Measurements from ENCODE around the gene PLEKHM2. TPM values are rescaled to one million over a fixed set of nuclear protein-coding genes. Genes with fewer than 3 reads are reported as not detected.

The PLEKHM2 gene
- total and polyA plus RNA-seq, 2 of the 8 experiments (the other 6 are each of a cell fraction or from before 2014, with no cell fraction given), result 38.3 to 47.6 TPM

GRCh38 chr1:15739259-15739658, 55.1 kb downstream of the PLEKHM2 start:
- Histone ChIP-seq H2BK5ac (ENCODE audit: low read depth, low read length) (no peak overlapping the region), H4K91ac (replicated peaks; ENCODE audit: insufficient read length, low read length) (no peak overlapping the region), H3K4ac (replicated peaks; ENCODE audit: insufficient read length, low read depth, low read length) (no peak overlapping the region), H3K4me1 (replicated peaks in 1 of 4; ENCODE audit: control insufficient read depth in 3 of 4, insufficient read depth in 4 of 4, low read length in 3 of 4) (peaks cover 0 to 27% (median 9%) of the 10 kb centered on the region in 4 experiments; a peak in 5 of 7 replicates), H3K18ac (ENCODE audit: extremely low read depth, low read length) (no peak overlapping the region), H2BK120ac (replicated peaks; ENCODE audit: low read depth, low read length) (no peak overlapping the region), H3K36me3 (ENCODE audit: control insufficient read depth in 2 of 4, insufficient read depth in 4 of 4, low read length in 3 of 4) (peaks cover 0 to 1% (median 0%) of the 10 kb centered on the region in 4 experiments; a peak in 1 of 8 replicates), H3K14ac (ENCODE audit: insufficient read length) (no peak overlapping the region), H3K9me3 (ENCODE audit: insufficient read depth in 2 of 2, low read depth in 1 of 2, low read length in 1 of 2) (no peaks in the 10 kb centered on the region), H3K79me1 (ENCODE audit: low read depth, low read length) (no peaks in the 10 kb centered on the region), H2BK15ac (ENCODE audit: low read length) (no peak overlapping the region), H3K23me2 (ENCODE audit: low read depth, low read length) (no peaks in the 10 kb centered on the region; the same call in 1 of the 2 replicates), H3K79me2 (ENCODE audit: control insufficient read depth in 1 of 2, insufficient read depth in 2 of 2, low read length in 2 of 2) (no peaks in the 10 kb centered on the region), H2BK12ac (ENCODE audit: low read depth, low read length) (no peak overlapping the region), H3K56ac (replicated peaks; ENCODE audit: insufficient read length, low read depth, low read length) (no peak overlapping the region), H2AFZ (ENCODE audit: low read length) (no peak overlapping the region), H4K20me1 (replicated peaks in 1 of 2; ENCODE audit: control insufficient read depth in 1 of 2, insufficient read depth in 2 of 2, low read length in 2 of 2) (peaks cover 2 to 4% of the 10 kb centered on the region in 2 experiments), H4K8ac (ENCODE audit: extremely low read depth, insufficient read depth, low read length) (peak overlapping the region; percentile 81; the same call in 1 of the 2 replicates), H3K4me3 (ENCODE audit: extremely low read depth in 1 of 4, insufficient read depth in 2 of 4, low read depth in 3 of 4, low read length in 4 of 4) (no peak overlapping the region), H2BK20ac (ENCODE audit: low read length) (no peak overlapping the region), H3K27me3 (replicated peaks in 1 of 4; ENCODE audit: control insufficient read depth in 3 of 4, extremely low read depth in 1 of 4, insufficient read depth in 3 of 4, low read length in 3 of 4) (no peaks in the 10 kb centered on the region), H3K4me2 (ENCODE audit: insufficient read depth in 1 of 2, low read depth in 2 of 2, low read length in 2 of 2) (no peak overlapping the region), H2AK5ac (ENCODE audit: low read depth, low read length) (no peak overlapping the region), H4K5ac (ENCODE audit: insufficient read length, low read depth, low read length) (no peak overlapping the region), H3K9ac (replicated peaks in 1 of 4; ENCODE audit: extremely low read depth in 1 of 4, low read depth in 3 of 4, low read length in 3 of 4) (no peak overlapping the region), H3K23ac (ENCODE audit: insufficient read length) (no peak overlapping the region), H3K27ac (ENCODE audit: low read depth, low read length) (no peak overlapping the region)
- ChIA-PET POLR2A (ENCODE audit: partially characterized antibody) (interaction anchor here (0.7 to 2.6 kb wide), 2 partner anchors 18 to 21 kb away, joined by 3 to 7 read pairs; no protein-coding TSS in a partner anchor), CTCF (ENCODE audit: partially characterized antibody) (interaction anchor here (0.5 to 6.1 kb wide), 15 partner anchors 8 to 144 kb away, joined by 3 to 41 read pairs (median 3); no protein-coding TSS in a partner anchor)
- TF ChIP-seq ZNF274 (IDR thresholded peaks at IDR 0.05; ENCODE audit: borderline replicate concordance, extremely low read depth, low read length), result no peak
- TF ChIP-seq SIN3A (conservative IDR thresholded peaks at IDR 0.05 in 1 of 2, IDR thresholded peaks at IDR 0.05 in 1 of 2; ENCODE audit: low read depth in 1 of 2, low read length in 2 of 2), result no peak
- FAIRE-seq (no peak), DNase-seq (ENCODE audit: low read depth in 1 of 2, low spot score in 2 of 2) (no peak)
- WGBS, 2 experiments (ENCODE audit: extremely low coverage in 1 of 2, insufficient coverage in 1 of 2, insufficient read length in 1 of 2, insufficient replicate concordance in 2 of 2, low coverage in 1 of 2, low lambda C conversion rate in 2 of 2, missing lambda C conversion rate in 1 of 2), result 94% methylated on average over 16 of the region's 16 CpGs; no CpG with 5 or more reads in 1 of the 2 experiments

Measured in H1 (cell line).